GM21529 (cell line): ENCODE results near the gene CDH23.

Experiments
- ATAC-seq: cut with Tn5 transposase; IDR thresholded peaks from one replicate; pipeline ENCODE4 v1.9.1; 2021; ENCODE audit not compliant: unreplicated experiment

The CDH23 gene

DNA sequence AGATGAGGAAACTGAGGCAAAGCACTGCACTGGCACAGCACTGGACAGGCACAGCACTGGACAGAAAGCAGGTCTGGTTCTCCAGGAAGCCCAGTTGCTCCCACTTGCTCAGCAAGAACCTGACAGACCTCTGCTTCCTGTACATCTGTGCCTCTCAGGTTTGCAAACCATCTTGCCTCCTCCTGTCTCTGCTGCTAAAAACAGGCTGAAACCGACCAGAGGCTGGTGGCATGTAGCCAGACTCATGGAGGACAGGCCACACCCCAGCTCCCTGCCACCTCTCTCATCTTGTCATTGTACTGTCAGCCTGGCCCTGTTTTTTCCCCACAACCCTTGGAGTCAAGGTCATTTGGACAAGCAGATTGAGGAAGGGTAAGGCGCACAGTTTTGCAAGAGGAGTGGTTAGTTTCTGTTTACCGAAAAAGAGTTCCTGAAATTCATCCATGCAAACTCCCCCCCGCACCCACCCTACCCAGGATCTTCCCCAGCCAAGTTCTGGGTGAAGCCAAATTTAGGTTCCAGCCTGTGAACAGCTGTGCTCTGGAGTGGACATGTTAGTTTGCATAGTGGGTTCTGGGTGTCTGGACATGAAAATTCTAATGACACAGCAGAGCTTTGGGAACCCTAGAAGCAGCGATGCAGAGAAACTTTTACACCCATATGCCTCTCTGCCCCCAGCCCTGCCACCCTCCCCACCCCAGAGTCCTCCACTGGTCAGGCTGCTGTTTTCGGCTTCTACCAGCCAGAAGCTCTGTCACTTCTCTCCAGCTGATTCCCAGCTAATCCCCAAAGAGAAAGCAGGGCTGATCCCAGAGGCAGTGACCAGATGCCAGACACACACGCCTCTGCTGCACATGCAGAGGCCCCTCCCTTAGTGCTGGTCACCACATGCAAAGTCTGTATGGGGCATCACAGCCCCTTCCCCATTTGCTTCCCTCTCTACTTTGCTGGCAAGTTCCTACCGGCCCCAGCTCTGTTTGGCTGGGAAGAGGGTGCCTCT is 331.3 kb downstream of the CDH23 start:
- peak; percentile 68 for ATAC-seq

DNA sequence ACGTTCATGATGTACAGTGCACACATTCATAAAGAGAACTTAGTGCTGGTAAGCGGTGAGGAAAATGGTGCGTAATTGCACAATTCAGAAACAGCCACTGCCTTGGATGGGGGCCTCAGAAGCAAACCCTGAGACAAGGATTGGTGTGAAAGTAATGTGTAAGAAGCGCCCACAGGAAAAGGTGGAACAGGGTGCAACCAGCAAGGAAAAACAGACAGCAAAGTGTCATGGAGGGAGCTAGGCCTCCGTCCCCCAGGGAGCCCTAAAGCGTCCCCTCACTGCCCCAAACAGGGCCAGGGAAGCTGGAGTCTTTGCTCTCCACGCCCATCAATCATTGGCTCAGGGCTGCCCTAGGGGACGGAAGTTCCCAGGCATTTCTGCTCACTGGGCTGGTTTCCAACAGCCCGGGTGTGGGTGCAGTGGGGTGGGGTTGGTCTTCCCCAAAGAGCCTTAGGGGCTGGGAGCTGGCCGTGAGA is 332.5 kb downstream of the CDH23 start:
- ATAC-seq, result no peak

DNA sequence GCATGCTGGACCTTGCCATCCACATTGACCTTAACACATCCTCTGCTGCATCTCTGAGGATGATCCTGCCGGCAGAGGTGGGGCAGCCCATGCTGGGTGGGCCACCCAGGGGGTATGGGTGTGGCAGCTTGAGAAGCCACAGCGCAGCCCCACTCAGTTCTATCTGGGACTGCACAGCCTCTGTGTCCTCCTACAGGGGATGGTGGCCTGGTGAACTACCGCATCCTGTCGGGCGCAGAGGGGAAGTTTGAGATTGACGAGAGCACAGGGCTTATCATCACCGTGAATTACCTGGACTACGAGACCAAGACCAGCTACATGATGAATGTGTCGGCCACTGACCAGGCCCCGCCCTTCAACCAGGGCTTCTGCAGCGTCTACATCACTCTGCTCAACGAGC is 335.1 kb downstream of the CDH23 start:
- no peak for ATAC-seq

DNA sequence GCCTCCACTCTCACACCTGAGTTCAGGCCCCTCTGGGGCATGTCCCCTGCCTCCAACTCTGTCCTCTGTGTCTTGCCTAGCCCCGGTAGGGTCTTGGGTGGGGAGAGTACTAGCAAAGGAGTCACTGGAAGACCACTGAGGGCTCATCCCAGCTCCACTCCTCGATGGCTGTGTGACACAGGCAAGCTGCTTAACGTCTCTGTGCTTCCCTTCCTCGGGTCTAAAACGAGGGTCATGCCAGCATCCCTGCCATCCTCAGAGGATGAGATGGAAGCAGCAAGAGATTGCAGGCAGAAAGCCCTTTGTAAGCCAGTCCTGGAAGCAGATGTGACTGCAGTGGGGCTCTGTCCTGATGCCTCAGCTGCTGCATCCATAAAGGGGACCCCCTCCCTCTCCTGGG is 338.1 kb downstream of the CDH23 start:
- no peak for ATAC-seq

DNA sequence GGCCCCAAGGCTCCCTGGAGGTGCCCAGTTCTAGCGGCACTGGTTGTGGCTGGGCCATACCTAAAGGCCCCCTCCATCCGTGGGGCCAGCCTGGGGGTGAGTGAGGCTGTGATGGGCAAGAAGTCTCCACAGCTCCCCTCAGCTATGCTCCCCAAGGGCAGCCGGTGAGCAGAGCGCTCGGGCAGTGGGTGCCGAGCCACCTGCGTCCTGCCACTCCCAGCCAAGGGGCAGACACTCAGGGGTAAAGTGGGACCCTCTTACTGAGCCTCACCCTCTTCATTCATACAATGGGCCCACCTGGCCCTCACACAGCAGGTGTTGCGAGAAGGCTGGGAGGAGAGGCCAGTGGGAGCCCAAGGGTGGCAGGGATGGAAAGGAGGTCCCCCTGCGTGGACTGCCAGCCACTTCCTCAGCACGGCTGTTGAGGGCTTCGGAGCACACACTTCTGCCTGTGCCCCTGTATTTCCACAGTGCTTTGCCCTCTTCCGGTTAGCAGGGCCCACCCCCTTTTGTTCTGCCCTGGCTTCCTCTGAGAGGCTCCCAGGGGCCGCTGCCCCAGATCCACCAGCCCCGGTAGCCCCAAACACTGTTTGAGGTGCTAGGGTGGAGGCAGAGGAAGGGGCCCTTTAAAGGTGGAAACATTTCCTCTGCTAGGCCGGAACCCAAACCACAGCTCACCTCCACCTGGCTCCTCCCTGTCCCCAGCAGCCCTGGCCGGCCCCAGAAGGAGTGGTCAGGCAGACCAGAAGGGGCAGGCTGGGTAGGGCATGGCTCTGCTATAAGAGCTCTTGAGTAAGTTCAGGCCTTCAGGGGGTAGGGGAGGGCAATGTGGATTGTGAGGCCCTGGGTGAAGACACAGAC is 339.2 kb downstream of the CDH23 start:
- ATAC-seq, result no peak

DNA sequence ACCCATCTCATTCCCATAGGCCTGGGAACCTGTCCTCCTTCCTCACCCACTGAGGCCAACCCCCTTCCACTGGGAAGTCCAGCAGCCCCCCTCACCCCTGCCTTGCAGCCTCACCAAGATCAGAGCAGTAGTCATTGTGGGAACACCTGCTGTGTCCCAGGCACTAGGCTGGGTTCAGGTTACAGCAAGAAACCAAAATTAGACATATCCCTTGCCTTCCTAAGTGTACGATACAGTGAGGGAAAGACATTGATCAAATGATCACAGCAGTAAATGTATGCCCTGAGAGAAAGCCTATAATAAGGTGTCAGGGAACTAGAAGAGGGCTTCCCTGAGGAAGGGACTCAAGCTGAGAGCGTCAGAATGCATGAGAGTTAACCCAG is 339.8 kb downstream of the CDH23 start:
- ATAC-seq, result no peak

DNA sequence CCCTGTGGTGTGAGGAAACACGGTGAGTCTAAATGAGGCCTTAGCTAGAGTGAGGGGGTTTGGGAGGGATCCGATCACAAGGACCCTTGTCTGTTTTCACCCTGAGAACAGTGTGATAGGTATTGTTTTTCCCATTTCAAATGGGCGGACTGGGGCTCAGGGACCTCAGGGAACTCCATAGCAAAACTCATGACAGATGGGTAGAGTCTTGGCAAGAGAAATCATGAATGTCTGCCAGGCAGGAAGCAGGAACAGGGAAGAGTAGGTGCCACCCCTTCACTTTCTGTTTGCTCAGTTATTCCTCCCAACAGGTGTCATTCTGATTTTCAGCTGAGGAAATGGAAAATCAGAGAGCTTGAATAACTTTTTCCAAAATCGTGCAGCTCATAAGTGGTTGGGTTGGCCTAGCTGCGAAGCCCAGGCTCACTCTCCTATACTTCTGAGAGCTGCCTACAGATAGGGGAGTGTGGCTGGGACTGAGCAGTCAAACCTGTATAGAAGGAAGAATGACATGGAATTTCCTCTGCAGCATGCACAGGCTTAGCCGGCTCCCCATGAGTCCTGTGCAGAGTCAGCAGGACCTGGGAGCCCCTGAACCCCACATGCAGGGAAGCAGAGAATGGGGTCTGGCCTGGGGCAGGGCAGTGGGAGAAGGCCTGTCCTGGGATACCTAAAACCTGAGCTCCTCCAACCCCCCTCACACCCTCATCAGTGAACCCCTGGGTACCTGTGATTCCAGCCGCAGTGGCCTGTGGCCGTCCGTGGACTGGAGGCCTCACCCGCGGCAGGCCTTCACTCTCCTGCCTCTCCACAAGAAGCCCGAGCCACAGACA is 340.5 kb downstream of the CDH23 start:
- ATAC-seq, result no peak

DNA sequence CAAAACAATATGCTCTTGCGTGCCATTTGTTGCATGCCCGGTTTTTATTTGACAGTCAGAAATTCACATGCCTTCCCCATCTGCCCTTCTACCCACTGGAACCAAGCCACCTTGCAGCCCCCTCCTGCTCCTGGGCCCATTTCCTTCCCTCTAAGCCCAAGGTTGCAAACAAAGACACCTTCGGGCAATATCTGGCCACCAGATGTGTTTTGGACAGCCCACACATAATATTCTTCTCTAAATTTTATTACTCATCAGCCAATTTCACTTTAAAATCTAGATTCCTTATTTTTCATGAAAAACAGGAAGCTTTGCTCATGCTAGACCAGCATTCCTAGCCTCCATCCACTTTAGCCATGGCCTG is 341.1 kb downstream of the CDH23 start:
- ATAC-seq, result no peak

DNA sequence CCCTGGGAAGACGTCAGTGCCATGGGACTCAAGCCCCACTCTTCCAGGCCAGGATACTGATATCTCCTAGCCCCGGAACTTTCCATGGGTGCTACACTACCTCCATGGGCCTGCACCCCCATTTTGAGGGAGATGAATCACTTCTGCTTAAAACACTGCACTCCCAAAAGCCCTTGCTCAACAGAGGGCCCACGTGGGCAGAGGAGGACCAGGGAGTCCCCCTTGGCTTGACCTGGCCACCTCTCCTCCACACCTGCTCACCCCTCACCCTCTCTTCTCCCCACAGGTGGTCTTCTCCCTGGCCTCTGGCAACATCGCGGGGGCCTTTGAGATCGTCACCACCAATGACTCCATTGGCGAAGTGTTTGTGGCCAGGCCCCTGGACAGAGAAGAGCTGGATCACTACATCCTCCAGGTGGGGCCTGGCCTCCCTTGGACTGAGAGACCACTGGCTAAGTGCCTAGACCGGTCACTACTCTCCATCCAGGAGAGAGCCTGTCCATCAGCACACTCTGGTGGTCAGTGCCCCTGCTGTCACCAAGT is 342.7 kb downstream of the CDH23 start:
- ATAC-seq, result no peak

DNA sequence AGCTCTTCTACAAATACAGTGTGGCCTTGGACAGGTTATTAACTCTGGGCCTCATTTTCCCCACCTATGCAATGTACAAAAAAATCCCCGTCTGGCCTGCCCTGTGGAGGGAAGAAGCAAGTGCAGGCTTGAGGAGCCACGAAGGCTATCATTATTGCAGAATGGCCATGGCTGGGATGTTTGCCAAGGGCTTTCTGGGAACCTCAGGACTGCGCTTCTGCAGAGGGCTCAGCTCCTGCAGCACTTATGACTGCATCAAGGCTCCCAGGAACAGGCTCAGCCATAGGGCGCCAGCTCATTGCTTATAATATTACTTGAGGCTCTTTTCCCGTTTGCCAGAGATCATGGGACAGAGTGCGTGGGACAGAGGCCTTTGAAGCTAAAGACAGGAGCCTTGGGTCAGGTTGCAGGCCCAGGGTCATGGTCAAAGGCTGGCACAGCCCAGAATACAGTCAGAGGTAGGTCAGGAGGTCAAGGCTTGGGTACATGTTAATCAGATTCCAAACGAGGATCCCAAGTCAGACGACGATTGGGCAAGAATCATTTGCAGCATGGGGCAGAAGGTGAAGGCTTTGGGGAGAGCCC is 343.4 kb downstream of the CDH23 start:
- no peak for ATAC-seq

DNA sequence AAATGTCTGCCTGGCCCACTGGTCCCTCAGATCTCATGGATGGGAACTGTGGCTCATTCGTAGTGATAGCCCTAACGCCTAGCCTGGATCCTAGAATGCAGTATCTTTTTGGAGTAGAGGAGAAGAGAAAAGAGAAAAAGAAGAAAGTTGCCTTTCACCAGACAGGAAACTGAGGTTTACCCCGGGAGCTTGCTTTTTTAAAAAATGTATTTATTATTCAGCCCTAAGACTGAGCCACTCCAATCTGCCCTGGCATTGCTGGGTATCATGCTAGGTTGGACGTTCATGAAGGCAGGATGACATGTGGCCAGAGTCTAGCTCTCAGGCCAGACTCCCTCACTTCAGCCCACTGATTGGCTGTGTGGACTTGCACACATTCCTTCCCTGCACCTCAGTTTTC is 344.3 kb downstream of the CDH23 start:
- no peak for ATAC-seq

DNA sequence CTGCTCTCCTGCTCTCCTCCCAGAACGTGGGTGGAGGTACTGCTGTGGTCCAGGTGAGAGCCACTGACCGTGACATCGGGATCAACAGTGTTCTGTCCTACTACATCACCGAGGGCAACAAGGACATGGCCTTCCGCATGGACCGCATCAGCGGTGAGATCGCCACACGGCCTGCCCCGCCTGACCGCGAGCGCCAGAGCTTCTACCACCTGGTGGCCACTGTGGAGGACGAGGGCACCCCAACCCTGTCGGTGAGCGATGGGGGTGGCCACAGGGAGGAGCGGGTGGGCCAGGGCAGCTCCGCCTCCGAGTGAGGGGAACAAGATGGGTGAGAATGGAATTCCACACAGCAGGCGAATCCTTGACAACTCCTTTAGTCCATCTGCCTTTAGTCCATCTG is 345.0 kb downstream of the CDH23 start:
- no peak for ATAC-seq

DNA sequence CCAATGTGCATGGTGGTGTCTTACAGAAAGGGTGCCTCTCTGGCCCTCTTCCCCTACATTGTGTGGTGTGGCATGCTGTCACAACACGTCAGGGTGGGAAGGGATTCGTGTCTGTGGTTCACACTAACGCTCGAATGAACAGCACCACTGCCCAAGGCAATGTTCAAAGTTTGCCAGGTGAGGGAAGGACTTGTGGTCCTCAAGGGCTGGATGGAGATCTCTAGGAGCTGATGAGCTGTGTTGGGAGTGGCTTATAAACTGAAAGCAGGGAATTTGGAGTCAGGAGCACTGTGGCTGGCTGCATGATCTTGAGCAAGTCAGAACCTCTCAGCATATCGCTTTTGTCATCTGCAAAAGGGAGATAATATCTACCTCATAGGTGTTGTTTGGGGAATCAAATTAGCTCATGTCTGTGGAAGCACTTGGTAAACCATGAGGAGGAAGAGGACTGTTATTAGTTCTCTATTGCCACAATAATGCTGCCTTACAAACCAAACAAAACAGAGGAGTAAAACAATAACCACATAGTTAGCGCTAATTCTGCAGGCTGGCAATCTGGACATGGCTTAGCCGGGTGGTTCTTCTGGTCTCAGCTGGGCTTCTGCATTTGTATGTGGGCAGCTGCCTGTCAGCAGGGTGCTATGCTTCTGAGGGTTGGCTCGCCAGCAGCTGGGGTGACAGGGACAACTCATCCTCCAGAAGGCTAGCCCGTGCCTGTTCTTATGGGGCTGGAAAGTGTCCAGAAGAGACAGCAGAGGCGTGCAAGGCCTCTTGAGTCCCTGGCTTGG is 345.8 kb downstream of the CDH23 start:
- no peak for ATAC-seq

DNA sequence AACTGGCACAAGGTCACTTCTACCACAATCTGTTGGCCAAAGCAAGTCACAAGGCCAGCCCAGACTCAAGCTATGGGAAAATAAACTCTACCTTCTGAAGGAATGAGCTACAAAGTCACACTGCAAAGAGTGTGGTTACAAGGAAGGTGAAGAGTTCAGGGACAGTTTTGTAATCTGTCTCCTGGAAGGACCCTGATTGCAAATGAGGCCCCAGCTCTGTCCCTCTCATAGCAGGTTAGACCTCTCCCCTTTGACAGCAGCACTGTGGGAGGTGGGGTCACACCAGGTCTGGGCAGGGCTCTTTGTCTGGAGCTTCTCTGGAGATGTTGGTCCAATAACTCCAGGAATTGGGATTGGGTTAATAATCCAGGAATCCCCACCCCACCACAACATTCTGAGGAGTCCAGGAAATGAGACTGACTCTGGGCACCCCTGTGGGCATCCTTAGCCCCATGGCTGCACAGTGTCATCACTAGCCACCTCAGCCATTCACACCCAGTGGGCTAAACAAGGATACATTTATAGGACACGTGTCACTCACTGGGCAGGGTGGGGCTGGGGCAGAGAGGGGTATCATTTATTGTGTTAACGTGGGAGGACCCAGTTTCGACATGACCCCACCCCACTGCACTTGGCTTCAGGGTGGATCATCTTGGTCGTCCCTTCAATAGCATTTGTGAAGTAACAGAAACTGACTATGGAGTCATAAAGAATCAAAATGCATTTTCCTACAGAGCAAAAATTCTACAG is 346.5 kb downstream of the CDH23 start:
- ATAC-seq, result no peak

DNA sequence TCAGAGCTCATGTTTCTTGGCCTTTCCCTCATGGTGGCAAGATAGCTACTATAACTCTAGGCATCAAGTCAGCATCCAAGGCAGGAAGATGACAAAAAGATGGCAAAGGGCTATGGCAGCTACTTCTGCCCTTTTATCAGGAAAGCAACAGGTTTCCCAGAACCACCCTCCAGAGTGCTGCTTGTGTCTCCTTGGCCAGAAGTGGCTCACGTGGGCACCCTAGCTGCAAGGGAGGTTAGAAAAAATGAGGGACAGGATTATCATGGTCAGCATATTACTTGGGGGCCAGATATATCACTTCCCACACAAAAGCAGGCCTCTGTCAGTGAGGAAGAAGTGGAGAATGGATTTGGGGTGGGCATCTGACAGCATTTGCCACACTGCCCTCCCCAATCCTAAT is 347.1 kb downstream of the CDH23 start:
- ATAC-seq, result no peak

DNA sequence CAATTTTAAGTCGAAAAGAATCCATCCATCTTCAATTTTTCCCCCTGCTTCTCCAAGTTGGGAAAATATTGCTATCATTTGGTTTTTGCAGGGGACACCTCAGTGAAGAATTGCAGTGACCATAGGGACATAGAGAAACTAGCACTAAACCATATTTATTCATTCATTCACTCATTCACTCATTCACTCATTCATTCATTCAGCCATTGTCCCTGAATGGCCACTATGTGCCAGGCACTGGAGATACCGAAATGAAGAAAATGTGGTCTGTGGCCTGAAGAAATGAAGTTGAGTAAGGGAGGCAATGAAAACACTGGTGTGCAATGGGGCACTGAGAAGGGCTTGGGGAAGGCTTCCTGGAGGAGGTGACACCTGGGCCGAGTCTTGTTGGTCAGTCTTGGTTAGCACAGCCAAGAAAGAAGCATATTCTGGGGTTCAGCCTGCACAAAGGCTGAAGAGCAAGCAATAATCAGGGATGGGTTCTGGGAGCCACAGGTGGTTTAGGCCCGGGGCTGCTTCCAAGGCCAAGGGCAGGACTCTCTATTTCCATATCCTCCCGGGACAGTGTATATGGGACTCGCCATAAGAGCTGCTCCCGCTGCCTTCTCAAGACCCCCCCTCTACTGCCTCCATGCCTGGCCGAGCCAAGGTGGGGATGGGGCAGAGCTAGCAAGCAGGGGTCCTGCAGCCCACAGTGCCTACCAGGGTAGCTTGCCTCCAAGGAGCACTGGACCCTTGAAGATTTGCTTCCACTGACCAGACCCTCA is 348.4 kb downstream of the CDH23 start:
- ATAC-seq, result no peak

DNA sequence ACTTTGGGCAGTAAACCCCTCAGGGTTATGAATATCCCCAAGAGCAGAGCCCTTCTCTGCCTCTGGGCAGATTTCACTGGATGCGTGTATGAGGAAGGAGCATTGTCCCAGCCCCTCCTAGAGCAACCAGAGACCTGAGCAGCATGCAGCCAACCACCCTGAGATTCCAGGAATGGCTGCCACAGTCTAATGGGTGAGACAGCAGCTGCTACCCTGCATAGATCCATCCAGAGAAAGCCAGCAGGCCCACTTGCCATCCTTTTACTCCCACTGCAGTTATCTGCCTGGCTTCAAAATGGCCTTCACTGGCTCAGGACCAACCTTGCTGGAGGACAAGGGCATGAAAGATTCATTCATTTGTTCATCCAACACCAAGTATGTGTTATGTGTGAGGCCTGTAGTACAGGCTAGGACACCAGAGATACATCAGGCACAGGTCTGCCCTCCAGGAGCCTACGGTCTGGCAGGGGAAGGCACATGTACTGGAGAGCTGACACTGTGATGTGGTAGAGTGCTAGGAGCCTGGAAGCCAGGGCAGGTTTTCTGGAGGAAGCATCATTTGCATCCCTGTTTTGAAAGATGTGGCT is 349.0 kb downstream of the CDH23 start:
- no peak for ATAC-seq
